Kidney glomerular epithelial cell (primary cell): ENCODE measurements around the gene PTPRT.

Experiments used
- DNase-seq: peaks from one replicate; lab custom pipeline; 2025; lab: John Stamatoyannopoulos, UW

PTPRT gene

DNA sequence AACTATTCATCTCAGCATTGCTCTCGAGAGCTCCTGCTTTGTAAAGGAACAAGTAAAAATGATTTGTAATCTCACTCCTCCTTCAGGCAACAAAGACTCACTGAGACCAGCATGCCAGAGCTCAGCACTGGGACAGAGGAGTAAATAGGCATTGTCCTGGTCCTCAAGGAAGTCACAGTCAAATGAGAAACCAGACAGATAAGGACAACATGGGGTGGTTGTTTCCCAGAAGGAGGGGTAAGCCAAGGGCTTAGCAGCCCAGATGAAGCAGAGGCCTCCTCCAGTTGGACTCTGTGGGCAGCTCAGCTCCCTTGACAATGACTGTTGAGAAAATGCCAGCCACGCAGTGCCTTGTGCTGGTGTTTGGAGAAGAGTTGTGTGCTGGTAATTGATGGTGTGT lies 1145.8 kb downstream of the PTPRT start:
- DNase-seq = no peak

- DNase-seq = no peak
Observed at GRCh38 chr20:42041000-42041565, 1148.6 kb downstream of the PTPRT start.

- no peak for DNase-seq
Observed at GRCh38 chr20:42027746-42028268, 1161.9 kb downstream of the PTPRT start.

- no peak for DNase-seq
Observed at GRCh38 chr20:42026599-42026998, 1163.1 kb downstream of the PTPRT start.

DNA sequence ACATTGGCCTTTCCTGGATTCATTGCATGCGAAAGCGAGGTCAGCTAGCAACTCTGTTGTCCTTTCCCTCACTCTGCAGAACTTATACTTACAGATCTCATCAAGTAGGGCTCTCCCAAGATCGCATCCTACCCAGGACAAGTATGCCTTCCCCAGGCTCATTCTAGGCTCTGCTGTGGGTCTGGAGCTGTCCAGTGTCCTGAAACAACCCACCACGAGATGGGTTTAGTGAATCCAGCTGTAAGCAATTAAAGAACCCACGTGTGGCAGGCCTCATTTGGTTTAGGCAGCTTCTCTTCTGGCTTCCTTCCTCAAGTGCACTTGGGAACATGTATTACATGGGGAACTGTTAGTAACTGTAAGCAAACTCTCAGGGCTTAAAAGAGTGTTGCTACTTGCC lies 1165.1 kb downstream of the PTPRT start:
- no peak for DNase-seq
